Measurements from ENCODE around the gene SMC5.
"Not testable (repeated sequence)": the region's sequence is repeated elsewhere in the genome, so short reads cannot be mapped to it uniquely, and the experiment has no call there.

The SMC5 gene

GRCh38 chr9:70263421-70263820 lies 4.6 kb downstream of the SMC5 start:
- DNase-seq (ENCODE audit: low read depth) = no peak

GRCh38 chr9:70278305-70278704 lies 19.5 kb downstream of the SMC5 start:
- no peak for DNase-seq (ENCODE audit: low read depth)

- no peak for DNase-seq (ENCODE audit: low read depth)
Observed at GRCh38 chr9:70283848-70284247, 25.1 kb downstream of the SMC5 start.

GRCh38 chr9:70285246-70285645 lies 26.5 kb downstream of the SMC5 start:
- no peak for DNase-seq (ENCODE audit: low read depth)

GRCh38 chr9:70285981-70286598 lies 27.3 kb downstream of the SMC5 start:
- no peak for DNase-seq (ENCODE audit: low read depth)

GRCh38 chr9:70290626-70291025 lies 31.8 kb downstream of the SMC5 start:
- no peak for DNase-seq (ENCODE audit: low read depth)

GRCh38 chr9:70291446-70291845 lies 32.7 kb downstream of the SMC5 start:
- DNase-seq (ENCODE audit: low read depth) = no peak

- no peak for DNase-seq (ENCODE audit: low read depth)
Observed at GRCh38 chr9:70292253-70292652, 33.5 kb downstream of the SMC5 start.

GRCh38 chr9:70293214-70293613 lies 34.4 kb downstream of the SMC5 start:
- no peak for DNase-seq (ENCODE audit: low read depth)

- no peak for DNase-seq (ENCODE audit: low read depth)
Observed at GRCh38 chr9:70297141-70297540, 38.4 kb downstream of the SMC5 start.

GRCh38 chr9:70298245-70298771 lies 39.5 kb downstream of the SMC5 start:
- DNase-seq (ENCODE audit: low read depth) = no peak

- no peak for DNase-seq (ENCODE audit: low read depth)
Observed at GRCh38 chr9:70303268-70303667, 44.5 kb downstream of the SMC5 start.

- DNase-seq (ENCODE audit: low read depth) = no peak
Observed at GRCh38 chr9:70304810-70305209, 46.0 kb downstream of the SMC5 start.

- DNase-seq (ENCODE audit: low read depth) = no peak
Observed at GRCh38 chr9:70315389-70315788, 56.6 kb downstream of the SMC5 start.

- no peak for DNase-seq (ENCODE audit: low read depth)
Observed at GRCh38 chr9:70318002-70318401, 59.2 kb downstream of the SMC5 start.

- no peak for DNase-seq (ENCODE audit: low read depth)
Observed at GRCh38 chr9:70322096-70322495, 63.3 kb downstream of the SMC5 start.

- DNase-seq (ENCODE audit: low read depth) = no peak
Observed at GRCh38 chr9:70324963-70325362, 66.2 kb downstream of the SMC5 start.

GRCh38 chr9:70328625-70329024 lies 69.8 kb downstream of the SMC5 start:
- not testable (repeated sequence) for DNase-seq (ENCODE audit: low read depth)

- DNase-seq (ENCODE audit: low read depth) = no peak
Observed at GRCh38 chr9:70340572-70340971, 81.8 kb downstream of the SMC5 start.

GRCh38 chr9:70347046-70347445 lies 88.3 kb downstream of the SMC5 start:
- DNase-seq (ENCODE audit: low read depth) = no peak

GRCh38 chr9:70352356-70352755 lies 93.6 kb downstream of the SMC5 start:
- DNase-seq (ENCODE audit: low read depth) = no peak

- no peak for DNase-seq (ENCODE audit: low read depth)
Observed at GRCh38 chr9:70352802-70353201, 94.0 kb downstream of the SMC5 start.

GRCh38 chr9:70355801-70356200 lies 97.0 kb downstream of the SMC5 start:
- DNase-seq (ENCODE audit: low read depth) = no peak

- no peak for DNase-seq (ENCODE audit: low read depth)
Observed at GRCh38 chr9:70362952-70363351, 104.2 kb downstream of the SMC5 start.

All from activated T-cell treated with anti-CD3 and anti-CD28 coated beads for 1 hour (primary cell).